HUDEP-2 (cell line): Measurements from ENCODE around the gene TREM2.

Experiments
- DNase-seq, 76 experiments: peaks; one replicate each; lab custom pipeline; 2025; ENCODE audit not compliant: unreplicated experiment in 76 of 76; lab: John Stamatoyannopoulos, UW

Gene TREM2

DNA sequence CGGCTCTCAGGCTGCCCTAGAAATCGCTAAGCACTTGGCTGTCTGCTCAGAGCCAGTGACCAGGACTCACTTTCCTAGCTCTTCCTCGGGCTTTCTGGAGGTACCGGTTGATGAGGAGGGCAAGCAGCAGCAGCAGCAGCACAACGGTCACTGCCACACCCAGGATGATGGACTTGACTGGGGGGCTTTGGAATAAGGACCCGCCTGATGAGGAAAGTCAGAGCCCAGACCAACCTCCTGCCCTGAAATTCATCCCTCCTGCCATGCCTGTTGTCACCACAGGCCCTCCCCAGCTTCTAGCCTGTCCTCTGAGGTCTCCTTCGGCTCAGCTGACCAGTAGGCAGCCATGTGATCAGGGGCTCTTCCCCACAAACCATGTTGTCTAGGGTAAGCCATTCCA lies 21.8 kb upstream of the TREM2 start:
- no peak for DNase-seq

- DNase-seq = peak in 58 of 76 experiments; percentile 14 to 72 (median 46)
Measured at GRCh38 chr6:41182069-41183034, 19.4 kb upstream of the TREM2 start.

GRCh38 chr6:41181566-41181965 lies 18.6 kb upstream of the TREM2 start:
- DNase-seq = no peak

DNA sequence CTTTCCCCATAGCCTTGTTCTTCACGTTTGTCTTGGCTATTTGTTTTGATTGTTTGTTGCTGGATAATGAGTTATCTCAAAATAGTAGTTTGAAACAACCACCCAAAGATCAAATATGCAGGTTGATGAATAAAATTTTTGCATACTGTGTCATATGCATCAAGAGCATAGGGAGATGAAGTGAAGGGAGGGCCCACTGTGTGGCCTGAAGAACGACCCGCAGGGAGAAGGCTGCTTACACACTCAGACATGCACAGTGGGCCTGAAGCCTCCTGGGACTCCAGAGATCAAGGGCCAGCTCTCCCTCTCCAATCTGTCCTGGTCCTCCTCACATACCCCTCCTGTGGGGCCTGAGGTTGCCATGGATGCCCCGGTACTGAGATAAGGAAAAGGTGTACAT lies 16.2 kb upstream of the TREM2 start:
- DNase-seq = no peak

DNA sequence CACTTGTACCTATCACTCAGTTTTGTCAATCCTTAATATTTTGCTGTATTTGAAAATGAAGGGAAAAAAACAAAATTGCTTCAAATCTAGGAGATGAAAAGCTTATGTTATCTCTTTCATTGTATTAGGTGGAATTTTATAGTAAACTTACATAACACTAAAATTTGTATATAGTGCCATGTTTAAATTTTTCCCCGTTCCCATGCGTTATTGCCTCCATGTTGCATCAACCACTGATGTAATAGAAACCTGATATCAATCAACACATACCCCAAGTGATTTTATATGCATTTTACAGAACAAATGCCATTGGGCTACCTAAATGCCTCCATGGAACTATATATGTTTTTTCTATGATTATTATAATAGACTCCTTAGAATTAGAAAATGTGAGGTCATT lies 14.8 kb upstream of the TREM2 start:
- no peak for DNase-seq

DNA sequence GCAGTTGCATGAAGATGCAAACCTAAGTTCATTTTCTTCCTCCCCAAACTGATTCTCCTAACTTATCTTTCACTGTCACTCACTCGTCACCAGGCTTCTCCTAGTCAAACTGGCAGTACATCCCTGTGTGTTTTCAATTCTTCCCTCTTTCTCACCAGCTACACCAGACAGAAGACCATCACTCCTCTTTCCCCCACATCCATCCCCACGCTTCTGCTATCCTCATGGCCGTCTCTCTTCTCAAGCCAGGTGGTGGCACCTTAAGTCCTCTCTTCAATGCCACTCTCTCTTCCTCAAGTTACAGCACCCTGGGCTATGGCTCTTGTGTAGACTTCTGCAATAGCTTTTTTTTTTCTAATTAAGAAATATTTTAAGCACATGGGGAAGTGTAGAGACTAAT lies 14.4 kb upstream of the TREM2 start:
- DNase-seq = no peak

DNA sequence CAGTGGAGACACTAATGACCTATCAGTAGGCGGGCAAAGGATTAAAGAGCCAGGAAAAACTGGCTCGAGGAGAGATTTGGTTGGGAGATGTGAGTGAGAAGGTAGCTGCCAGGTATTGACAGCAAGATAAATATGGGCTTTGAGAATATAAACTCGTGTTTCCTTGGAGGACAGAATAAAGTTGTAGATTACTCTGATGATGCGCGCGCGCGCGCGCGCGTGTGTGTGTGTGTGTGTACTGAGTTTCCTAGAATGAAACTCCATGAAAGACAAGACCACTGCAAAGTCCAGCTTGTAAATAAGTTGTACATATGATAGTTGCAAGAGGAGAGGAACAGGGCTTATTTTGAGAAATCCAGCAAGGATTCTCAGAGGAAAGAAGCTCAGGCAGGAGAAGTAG lies 13.3 kb upstream of the TREM2 start:
- DNase-seq = no peak

DNA sequence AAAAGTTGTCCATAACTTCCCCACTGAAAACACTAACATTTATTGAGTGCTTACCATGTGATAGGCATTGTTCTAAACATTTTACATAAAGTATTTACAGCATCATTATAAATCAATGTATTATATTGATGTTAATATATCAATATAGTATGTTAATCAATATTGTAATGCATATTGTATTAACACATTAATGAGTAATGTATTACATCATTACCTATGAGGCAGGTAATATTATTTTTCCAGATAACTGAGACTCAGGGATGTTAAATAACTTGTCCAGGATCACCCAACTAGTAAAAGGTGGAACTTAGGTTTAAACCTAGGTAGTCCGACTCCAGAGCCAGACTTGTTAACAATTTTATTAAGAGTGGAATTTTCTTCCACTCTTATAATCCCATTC lies 12.2 kb upstream of the TREM2 start:
- no peak for DNase-seq

- no peak for DNase-seq
Measured at GRCh38 chr6:41174610-41175009, 11.7 kb upstream of the TREM2 start.

GRCh38 chr6:41171908-41172307 lies 9.0 kb upstream of the TREM2 start:
- no peak for DNase-seq

- no peak for DNase-seq
Measured at GRCh38 chr6:41170547-41171160, 7.7 kb upstream of the TREM2 start.

GRCh38 chr6:41167173-41167963 lies 4.5 kb upstream of the TREM2 start:
- peak in 12 of 76 experiments; percentile 10 to 37 (median 24) for DNase-seq

DNA sequence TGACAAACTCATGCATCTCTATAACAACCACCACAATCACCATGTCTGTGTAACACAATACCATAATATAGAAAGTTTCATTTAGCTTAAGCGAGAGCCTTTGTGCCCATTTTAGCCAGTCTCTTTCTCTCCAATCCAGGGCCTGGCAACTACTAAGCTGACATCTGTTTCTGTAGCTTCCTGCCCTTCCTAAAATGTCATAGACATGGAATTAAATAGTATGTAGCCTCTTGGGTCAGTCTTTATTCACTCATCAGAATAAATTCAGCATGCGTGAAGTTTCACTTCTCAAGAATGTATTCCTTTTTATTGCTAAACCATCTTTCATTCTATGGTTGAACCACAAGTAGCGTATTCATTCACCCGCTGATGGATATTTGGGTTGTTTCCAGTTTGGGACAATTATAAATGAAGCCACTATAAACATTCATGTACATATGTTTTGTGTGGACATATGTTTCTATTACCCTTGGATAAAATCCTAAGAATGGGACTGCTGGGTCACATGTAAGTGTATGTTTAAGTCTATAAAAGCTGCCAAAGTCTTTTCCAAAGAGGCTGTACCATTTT lies 1.7 kb upstream of the TREM2 start:
- no peak for DNase-seq

GRCh38 chr6:41163419-41163717 lies 452 bp upstream of the TREM2 start:
- no peak for DNase-seq

GRCh38 chr6:41161851-41162552 lies 914 bp downstream of the TREM2 start:
- DNase-seq = no peak

GRCh38 chr6:41161380-41161779 lies 1.5 kb downstream of the TREM2 start:
- no peak for DNase-seq

DNA sequence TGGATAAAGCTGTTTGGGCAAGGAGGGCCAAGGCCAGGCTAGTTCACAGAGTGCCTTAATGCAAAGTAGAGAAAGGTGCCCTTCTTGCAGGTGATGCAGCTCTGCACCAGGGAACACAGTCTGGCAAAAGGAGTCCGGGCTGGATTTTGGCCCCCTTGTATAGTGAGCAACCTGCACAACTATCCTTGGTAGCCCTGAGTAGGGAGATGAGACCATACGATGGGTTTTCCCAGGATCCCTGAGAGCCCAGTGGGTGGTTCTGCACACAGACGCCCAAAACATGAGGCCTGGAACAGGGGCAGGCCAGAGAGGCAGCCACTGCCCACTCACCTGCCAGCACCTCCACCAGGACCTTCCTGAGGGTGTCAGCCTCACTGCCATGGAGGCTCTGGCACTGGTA lies 2.0 kb downstream of the TREM2 start:
- DNase-seq = no peak

DNA sequence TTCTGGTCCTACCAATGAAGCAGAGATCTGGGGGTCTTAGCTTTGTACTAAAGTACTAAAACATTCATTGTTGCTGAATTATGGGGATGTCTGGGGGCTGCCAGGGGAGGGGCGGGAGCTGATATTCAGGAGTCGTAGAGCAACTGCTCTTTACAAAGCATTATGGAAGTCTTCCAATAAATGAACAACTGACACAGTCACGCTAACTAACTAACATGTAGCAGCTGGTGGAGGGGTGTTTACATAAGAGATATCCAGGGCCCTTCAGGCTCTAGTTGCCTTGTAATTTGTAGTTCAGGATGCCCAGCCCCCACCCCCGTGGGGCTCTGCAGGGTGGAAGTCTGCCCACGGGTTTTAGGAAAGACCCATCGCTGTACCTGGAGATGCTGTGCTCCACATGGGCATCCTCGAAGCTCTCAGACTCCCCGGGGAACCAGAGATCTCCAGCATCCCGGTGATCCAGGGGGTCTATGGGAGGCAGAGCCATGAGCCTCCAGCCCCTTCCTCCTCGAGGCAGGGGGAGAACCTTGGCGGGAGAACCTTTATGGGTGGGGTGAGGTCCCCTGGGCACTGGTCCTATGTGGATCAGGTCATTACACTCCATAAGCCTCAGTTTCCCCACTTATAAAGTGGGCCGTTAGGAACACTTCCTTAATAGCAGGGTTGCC lies 3.4 kb downstream of the TREM2 start:
- no peak for DNase-seq

DNA sequence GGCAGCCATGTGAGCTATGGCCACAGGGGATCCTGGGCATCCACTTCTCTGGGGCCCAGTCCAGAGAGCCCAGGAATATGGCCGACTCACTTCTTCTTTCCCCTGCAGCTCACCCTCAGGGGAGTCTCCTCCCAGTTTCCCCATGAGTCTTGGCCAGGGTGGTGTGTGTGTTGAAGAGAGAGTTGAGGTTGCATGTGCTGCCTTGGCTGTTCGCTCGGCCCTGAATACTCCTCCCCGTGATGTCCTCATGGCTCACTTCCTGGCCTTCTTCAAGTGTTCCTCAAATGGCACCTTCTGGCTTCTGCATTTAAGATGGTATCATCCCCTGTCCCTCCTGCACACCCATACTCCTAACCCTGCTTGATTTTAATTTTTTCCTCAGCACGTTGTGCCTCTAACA lies 5.6 kb downstream of the TREM2 start:
- no peak for DNase-seq

- no peak for DNase-seq
Measured at GRCh38 chr6:41156771-41157170, 6.1 kb downstream of the TREM2 start.
